NCI-H1417 (cell line): Measurements from ENCODE around the gene ZC3H13.

ENCODE experiments used
- DNase-seq, 3 experiments: peaks; one replicate each; lab custom pipeline; 2025; lab: John Stamatoyannopoulos, UW

ZC3H13 gene

DNA sequence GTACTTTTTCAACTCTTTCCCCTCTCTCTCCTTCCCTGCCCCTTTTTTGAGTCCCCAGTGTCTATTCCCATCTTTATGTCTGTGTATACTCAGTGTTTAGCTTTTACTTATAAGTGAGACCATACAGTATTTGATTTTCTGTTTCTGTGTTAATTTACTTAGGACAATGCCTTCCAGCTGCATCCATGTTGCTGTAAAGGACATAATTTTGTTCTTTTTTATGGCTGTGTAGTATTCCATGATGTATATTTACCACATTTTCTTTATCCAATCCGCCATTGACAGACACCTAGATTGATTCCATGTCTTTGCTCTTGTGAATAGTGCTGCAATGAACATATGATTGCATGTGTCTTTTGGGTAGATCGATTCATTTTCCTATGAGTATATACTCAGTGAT, 10.7 kb upstream of the ZC3H13 start:
- DNase-seq, result no peak

DNA sequence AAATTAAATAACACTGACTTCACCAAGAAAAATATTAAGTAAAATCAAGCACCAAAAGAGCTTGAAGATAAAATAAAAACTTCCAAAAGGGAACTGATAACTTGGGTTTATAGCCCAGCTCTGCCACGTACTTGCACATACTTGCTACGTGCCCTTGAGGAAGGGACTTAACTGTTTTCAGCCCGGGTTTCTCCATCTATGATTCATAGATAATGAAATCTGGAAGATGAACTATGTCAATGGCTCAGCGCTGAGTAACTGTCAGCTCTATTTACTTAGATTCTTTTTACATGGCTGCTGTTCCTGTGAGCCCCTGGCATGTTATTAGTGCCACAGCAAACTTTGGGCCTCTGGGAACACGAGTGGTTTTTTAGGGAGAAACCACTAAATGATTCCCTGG, 9.6 kb upstream of the ZC3H13 start:
- DNase-seq, result no peak

DNA sequence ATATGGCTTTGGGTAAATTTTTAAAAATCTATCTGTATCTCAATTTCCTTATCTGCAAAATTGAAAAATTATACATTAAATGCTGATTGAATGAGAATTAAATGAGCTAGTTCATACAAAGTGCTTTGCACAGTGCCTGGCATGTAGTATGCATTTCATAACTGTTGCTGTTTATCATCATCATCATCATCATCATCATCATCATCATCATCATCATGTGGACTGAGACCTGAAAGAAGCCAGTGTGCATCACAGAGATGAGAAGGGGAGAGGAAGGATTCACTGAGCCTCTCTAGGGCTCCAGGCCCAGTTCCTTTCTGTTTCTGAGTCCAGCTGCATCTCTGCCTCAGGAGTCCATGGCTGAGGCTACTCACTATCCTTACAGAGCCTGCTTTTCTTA, 6.9 kb upstream of the ZC3H13 start:
- no peak for DNase-seq

DNA sequence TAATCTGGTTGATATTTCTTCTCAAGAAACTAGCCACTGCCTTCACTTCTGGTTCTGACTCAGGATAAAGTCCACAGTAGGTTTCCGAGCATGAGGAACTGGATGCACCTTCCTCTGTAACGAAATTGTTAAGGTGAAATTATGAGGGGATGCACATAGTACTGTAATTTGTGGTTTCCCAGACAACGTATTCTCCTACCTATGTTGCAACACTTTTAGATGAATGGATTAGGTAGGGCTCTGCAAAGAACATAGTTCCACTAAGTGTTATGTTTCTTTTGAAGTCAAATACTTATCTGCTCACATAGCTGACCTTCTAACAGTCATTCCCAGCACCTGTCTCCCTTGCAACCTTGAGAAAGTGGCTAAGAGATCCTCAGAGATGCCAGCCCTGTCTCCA, 5.7 kb upstream of the ZC3H13 start:
- DNase-seq, result no peak

DNA sequence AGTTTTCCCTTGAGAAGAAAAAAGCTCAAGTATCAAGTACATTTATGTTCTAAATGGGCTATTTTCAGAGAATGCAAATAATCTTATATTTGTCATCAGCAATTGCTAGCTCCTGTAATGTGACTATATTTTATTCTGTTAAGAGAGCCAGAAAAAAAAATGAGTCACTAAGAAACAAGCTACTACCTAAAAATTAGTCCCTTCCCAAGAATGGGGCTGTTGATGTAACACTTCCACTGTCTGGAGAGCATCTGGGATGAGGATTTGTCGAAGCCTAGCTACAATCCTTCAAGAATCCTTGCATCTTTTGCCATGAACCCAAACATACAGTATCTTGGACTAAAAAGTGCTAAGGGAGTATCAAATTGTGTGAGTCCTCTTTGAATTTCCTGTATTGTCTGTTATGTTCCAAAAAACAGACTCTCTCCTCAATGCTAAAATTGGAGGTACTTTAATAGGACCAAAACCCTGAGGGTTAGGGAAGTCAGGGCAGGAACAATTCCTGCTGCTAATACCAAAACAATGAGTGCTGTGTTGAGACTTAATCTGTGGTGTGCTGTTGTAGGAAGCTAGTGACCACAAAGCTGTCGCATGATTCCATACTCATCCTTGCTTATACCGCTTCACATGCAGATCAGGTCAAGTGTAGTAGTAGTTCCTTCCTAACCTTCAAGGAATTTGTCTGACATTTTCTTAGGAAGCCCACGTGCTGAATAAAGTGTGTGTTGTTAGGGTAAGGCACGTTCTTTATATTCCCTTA, 4.9 kb upstream of the ZC3H13 start:
- DNase-seq, result no peak

DNA sequence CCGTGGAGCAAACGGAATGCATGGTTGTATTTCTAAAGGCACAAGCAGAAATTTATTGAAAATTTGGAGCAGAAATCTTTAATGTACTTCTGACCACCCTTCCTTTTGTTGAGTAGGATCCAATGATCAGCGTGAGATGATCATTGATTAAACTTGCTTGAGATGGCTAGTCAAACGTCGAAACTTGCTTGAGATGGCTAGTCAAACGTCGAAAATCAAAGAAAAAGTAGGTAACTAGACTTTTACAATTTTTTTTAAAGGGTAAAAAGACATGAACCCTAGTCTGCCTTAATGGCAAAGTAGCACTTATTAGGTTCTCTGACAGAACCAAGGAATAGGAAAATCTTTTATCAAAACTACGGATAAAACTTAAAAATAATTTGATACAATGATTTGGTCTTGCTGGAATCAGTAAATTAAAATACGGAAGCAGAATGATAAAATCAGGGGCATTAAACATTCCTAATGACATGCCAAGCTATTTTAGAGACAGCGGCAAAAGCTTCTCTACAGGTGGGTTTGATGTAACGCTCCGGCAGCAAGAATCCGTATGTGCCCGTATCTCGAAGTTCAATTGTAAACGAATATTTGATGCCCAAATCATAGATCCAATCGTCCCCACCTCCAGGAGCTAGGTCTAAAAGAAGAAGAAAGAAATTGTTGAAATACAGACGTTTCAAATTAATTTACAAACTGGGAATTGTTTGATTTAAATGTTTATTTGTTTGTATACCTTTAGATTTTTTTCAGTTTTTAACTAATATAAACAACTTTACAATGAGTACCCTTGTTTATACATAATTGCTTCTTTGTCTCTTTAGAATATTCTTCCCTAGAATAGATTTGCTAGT, 841 bp upstream of the ZC3H13 start:
- peak in 1 of 3 experiments; percentile 43 for DNase-seq

DNA sequence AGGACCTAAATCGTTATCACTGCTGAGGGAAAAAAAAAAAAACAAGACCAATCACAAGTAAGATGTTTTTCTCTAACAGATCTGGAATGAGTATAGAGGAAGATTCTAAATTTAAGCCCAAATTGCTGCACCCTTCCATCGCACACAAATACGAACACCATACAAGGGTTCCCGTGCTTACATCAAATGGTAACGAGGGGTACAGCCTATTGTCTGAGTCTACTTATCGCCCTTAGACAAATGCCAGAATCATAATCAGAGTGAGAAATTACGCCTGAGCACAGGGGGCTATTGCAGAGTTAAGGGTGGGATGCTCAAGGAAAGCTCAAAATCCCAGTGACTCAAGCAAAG, 603 bp downstream of the ZC3H13 start:
- no peak for DNase-seq

DNA sequence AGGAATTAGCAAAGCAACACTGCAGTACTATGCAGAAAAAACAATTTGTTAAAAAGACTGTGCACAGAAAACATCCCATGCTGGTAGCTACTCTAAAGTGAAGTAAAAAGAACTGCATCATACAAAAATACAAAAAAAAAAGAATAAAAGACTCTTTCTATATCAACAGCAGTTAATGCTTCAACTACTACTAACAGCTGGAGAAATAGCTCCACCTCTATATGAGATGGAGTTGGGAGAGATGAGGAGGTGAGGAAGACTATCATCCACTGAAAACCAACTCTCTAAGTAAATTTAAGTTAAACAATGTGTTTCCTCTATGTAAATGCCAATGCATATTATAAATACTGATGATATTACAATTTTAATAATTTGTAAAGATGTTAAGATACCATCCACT, 1.8 kb downstream of the ZC3H13 start:
- DNase-seq, result no peak

DNA sequence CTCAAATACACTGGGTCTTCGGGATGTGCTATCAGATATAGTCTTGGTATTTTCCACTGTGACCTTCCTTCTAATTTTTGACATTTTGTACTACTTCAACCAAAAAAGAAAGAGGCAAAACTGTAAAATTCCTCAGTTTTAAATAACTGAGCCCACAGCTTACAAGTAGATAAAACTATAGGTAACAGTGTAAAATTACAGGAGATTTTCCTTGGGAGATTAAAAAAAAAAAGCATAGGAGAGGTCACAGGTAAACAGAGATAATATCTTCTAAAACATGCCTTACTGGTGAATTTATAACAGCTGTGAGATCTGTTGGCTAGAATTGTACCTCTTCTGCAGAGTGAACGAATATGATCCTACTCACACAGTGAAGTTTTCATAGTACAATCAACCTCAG, 7.1 kb downstream of the ZC3H13 start:
- no peak for DNase-seq

DNA sequence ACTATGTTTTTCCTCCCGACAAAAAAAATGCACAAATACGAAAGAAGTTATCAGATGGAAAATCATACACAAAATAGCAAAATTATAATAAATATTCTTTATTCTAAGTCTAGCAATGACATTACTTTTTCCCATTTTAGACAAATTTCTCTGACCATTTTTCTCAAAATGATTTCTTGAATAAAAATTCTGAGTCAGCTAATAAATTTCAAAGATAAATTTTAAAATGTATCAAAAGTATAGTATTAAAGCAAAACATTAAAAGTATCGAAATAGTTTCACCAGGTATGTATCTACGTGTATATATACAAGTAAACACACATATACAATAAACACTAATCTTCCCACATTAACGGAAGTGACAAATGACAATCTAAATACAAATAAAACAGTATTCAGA, 8.9 kb downstream of the ZC3H13 start:
- no peak for DNase-seq

DNA sequence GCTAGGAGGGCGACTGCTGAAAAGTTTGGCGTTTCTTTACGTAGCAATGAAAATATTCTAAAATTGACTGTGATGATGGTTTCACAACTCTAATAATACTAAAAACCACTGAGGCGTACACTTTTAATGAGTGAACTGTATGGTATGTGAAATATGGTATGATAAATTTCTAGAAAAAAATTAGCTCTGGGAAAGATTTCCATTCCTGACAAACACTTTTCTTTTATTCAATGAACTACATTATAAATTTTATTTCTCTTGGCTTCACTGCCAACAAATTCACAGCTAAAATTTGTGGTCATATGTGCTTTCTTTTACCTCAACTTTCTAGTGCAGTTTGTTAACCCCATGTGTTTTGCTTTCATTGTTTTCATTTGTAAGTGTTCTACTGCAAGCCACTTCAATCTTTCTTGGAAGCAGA, 11.1 kb downstream of the ZC3H13 start:
- DNase-seq, result no peak

DNA sequence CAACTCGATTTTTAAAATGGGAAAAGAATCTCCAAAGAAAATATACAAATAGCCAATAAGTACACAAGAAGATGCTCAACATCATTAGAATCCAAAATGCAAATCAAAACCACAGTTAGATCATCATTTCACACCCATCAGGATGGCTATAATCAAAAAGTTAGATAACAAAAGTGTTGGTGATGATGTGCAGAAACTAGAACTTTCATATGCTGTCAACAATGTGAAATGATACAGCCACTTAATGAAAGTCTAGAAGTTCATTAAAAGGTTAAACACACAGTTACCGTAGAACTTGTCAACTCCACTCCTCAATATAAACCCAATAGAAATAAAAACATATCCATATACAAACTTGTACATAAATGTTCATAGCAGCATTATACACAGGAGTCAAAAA, 11.8 kb downstream of the ZC3H13 start:
- DNase-seq, result no peak

DNA sequence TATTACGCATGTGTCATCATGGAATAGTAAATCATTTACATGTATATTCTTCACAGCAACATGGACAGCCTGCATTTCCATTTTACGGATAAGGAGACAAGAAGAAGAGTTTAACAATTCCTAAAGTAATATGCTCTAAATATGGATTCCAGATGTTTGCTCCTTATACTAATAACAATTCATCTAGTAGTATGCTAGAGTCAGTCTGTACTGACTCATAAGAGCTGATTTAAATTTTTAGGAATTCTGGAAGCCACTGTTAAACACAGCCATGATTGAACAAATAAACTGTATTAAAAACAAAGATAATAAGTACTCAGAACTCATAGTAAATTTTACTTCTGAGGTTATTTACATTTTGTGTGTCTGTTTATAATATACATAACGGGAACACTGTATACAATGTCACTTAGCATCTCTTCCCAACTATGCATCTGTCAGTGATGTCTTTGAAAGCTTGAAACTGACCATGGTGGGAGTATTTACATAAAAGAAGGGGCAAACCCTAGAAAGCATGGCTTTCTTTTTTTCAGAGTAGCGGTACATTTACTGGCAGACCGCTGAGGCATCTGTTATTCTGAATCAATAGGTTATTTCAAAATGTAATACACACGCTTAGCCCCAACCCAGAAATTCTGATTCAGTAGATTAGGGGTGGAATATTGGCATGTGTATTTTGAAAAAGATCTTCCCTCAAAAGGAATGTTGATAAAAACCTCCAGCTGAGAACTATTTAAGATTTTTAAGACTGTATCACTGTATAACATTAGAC, 12.9 kb downstream of the ZC3H13 start:
- DNase-seq, result no peak

DNA sequence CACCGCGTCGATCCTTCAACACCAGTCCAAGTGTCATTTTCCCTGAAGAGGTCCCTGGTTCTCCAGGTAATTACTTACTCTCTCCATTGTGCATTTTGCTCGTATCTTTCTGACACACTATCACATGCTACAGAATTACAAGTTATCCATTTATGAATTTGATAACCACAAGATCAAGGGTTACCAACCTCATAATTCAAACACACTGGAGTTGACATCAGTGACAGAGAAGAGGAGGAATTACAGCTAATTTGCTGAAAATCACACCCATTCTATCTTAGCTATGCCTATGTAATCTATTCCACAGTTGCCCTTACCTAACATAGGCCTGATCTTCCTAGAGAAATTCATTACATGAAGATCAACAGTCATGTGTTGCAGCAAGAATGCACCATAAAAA, 14.2 kb downstream of the ZC3H13 start:
- DNase-seq, result no peak

DNA sequence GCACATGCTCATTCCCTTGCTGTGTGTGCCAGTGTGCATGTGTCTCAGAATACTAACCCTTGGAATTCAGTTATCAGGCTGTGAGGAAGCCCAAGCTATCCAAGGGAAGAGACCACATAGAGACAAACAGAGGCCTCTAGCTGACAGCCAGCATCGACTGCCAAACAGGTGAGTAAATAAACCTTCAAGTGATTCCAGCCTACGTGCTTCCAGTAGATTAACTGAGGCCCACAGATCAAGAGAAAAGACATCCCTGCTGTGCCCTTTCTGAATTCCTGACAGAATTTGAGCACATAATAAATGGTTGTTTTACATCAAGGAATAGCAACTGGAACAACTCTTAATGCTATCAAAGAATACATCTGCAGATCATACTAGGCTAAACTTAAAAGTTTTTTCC, 17.5 kb downstream of the ZC3H13 start:
- DNase-seq, result peak in 2 of 3 experiments; percentile 39 to 76

DNA sequence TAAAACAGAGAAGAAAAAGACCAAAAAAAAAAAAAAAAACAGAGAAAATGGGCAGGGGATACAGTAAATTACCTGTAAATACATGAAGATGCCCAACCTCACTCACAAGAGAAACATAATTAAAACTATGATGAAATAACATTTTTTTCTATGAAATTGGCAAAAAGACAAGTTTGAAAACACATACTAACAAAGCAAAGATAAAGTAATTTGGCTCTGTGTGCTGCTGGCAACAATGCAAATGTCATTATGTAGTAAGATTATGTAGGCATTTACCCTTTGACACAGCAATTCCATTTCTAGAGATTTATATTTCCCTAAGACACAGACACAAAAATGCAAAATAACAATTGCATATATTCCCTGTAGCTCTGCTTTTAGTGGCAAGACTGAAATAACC, 20.2 kb downstream of the ZC3H13 start:
- no peak for DNase-seq

DNA sequence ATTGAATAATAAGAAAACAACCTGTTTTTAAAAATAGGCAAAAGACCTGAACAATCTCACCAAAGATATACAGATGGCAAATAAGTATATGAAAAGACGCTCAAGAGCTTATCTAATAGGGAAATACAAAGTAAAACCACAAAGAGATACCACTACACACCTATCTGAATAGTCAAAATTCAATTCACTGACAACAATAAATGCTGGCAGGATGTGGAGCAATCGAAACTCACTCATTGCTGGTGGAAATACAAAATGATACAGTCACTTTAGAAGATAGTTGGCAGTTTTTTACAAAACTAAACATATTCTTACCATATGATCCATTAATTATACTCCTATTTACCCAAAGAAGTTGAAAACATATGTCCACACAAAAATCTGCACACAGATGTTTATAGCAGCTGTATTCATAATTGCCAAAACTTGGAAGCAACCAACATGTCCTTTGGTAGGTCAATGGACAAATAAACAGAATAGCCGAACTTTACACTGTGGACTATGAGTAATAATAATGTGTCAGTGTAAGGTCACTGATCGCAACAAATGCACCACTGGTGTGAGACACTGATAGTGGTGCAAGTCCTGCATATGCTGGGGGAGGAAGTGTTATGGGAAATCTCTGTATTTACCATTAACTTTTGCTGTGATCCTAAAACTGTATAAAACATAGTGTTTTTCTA, 20.8 kb downstream of the ZC3H13 start:
- no peak for DNase-seq

DNA sequence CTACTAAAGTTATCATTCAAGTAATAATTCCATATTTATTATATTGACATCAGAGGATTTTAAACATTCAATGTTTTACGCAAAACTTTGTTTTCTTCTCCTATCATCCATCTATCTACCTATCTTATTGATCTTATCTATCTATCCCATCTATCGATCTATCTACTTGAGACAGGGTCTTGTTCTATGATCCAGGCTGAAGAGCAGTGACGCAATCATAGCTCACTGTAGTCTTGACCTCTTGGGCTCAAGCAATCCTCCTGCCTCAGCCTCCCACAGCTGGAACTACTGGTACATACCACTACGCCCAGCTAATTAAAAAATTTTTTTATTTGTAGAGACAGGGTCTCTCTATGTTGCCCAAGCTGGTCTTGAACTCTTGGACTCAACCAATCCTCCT, 27.4 kb downstream of the ZC3H13 start:
- DNase-seq, result no peak

DNA sequence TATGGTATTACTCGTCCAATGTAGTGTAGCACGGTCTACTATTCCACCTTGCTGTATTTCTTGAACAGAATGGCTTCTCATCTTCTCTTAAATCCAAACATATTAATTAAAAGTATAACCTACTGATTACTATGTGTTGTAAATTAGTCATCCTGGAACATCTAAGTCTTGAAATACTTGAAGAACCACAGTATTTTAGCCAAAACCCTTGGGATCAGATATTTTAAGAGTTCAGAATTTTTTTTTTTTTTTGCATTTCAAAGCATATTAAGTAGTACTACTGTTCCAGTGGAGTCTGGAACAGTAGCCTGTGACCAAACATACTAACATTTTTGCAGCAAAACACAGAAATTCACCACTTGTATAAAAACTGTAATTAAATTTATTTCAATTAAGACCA, 30.1 kb downstream of the ZC3H13 start:
- no peak for DNase-seq

DNA sequence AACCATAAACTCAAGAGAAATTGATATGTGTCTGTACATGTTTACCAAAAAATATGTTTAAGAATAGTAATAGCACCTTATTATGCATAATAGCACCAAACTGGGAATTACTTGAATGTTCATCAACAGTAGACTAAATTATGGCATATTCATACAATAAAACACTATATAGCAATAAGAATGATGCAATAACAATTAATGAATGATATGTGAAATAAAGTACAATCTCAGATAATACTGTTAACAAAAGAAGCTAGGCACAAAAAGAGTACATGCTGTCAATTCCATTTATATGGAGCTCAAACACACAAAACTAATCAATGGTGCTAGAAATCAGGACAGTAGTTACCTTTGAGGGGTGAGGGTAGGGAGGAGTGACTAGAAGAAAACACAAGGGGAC, 36.3 kb downstream of the ZC3H13 start:
- DNase-seq, result no peak

DNA sequence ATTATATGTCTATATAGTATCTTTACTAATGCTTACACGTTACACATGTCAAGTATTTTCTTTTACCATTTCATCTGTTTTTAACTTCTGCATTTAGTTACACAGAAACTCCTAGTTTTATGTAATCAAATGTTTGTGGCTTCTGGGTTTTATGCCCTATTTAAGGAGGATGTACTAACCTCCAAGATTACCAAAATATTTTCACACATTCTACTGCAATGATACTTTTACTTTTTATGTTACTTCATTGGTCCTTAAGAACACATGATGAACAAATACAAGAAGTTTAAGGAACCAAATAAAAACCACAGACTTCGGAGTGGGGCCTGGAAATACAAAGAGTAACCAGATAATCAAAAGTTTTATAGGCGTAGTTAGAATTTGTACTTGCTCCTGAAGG, 37.2 kb downstream of the ZC3H13 start:
- no peak for DNase-seq

DNA sequence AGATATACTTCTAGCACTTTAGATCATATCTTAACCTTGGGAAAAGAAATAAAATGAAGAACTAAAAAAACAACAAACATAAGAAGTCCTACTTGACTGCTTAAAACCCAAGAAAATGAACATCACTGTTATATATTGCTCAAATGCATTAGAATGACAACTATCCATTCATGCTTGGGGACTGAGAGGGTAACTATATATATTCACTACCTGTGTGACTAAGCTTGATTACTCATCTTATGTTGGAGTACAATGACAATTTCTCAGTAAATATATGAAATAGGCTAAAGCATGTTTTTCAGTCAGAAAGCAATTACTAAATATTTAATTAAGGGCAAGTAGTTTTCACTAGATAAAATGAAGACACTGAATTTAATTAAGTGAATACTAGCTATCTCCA, 40.1 kb downstream of the ZC3H13 start:
- no peak for DNase-seq
